Spleen (tissue), 7 donors: ENCODE results near the gene TMIE.

Experiments
- CTCF ChIP-seq, 11 experiments: fragments of 200-600 bp in 7 of 11; fragments of 450-650 bp in 4 of 11; sonication (generic) in 4 of 11; IDR thresholded peaks in 8 of 11; conservative IDR thresholded peaks in 3 of 11; 1 replicate in 7 of 11; 2 replicates in 4 of 11; pipeline versions ENCODE4 v1.4.0 to v1.8.0; 2016 to 2021; ENCODE audit warnings: antibody characterized with exemption in 11 of 11, inconsistent platforms in 4 of 11, mild to moderate bottlenecking in 1 of 11
- POLR2A ChIP-seq, 3 donors: fragments of 450-650 bp; IDR thresholded peaks; one replicate each; pipeline ENCODE4 v1.5.1; 2017; ENCODE audit warnings: antibody characterized with exemption in 3 of 3, mild to moderate bottlenecking in 1 of 3
- donor health status: DM: no; HTN: no; CAD: no; lungs with moderate emphysema.
- donor health status: DM: no; HTN: no; CAD: no.
- donor health status: DM: no; HTN: no; CAD: no.

GRCh38 chr3:46662771-46663551 is 38.2 kb upstream of the TMIE start:
- TF ChIP-seq POLR2A (IDR thresholded peaks at IDR 0.05) (no peak), CTCF (IDR thresholded peaks at IDR 0.05 in 8 of 11, conservative IDR thresholded peaks at IDR 0.05 in 3 of 11) (peak in 1 of 11 experiments; percentile 0)
